Trophoblast cell (in vitro differentiated cells and primary cell): Measurements from ENCODE around the gene UBL4B.

Source experiments
- DNase-seq, 2 donors: peaks; one replicate each; pipeline ENCODE4 v3.0.0-alpha.2; 2016
- H2AFZ ChIP-seq: 2 replicates; pipeline ENCODE4 v1.6.1; 2013; ENCODE audit warnings: low read length, moderate library complexity, mild to moderate bottlenecking; ENCODE audit not compliant: insufficient read depth, poor library complexity
- H2AK5ac ChIP-seq: 2 replicates; pipeline ENCODE4 v1.6.1; 2013; ENCODE audit warnings: mild to moderate bottlenecking, low read length
- H2BK120ac ChIP-seq: 2 replicates; pipeline ENCODE4 v1.6.1; 2013; ENCODE audit warnings: low read length, mild to moderate bottlenecking, moderate library complexity; ENCODE audit not compliant: insufficient read depth, poor library complexity
- H2BK12ac ChIP-seq: 2 replicates; pipeline ENCODE4 v1.6.1; 2013; ENCODE audit warnings: mild to moderate bottlenecking, low read length, moderate library complexity
- H2BK5ac ChIP-seq: 2 replicates; pipeline ENCODE4 v1.6.1; 2013; ENCODE audit warnings: low read length, low read depth, moderate library complexity, mild to moderate bottlenecking; ENCODE audit not compliant: poor library complexity
- H3K14ac ChIP-seq: 2 replicates; pipeline ENCODE4 v1.6.1; 2013; ENCODE audit warnings: mild to moderate bottlenecking, low read length
- H3K18ac ChIP-seq: 2 replicates; pipeline ENCODE4 v1.6.1; 2013; ENCODE audit warnings: mild to moderate bottlenecking, low read length
- H3K23ac ChIP-seq: 2 replicates; pipeline ENCODE4 v1.6.1; 2013; ENCODE audit warnings: low read length
- H3K27ac ChIP-seq: 2 replicates; pipeline ENCODE4 v1.5.1; 2013; ENCODE audit warnings: low read depth, mild to moderate bottlenecking, inconsistent platforms, low read length, moderate library complexity
- H3K27me3 ChIP-seq: 2 replicates; pipeline ENCODE4 v1.6.1; 2013; ENCODE audit warnings: inconsistent platforms, mild to moderate bottlenecking, low read length, moderate library complexity; ENCODE audit not compliant: insufficient read depth
- H3K36me3 ChIP-seq, 2 experiments: 1 replicate in 1 of 2; 2 replicates in 1 of 2; pipeline ENCODE4 v1.6.1; 2013; ENCODE audit warnings: low read length in 2 of 2, mild to moderate bottlenecking in 2 of 2, moderate library complexity in 1 of 2; ENCODE audit not compliant: insufficient read depth in 2 of 2, control insufficient read depth in 1 of 2
- H3K4ac ChIP-seq: 2 replicates; pipeline ENCODE4 v1.6.1; 2013; ENCODE audit warnings: low read depth, mild to moderate bottlenecking, low read length, moderate library complexity
- H3K4me1 ChIP-seq, 2 experiments: 1 replicate in 1 of 2; 2 replicates in 1 of 2; pipeline ENCODE4 v1.6.1; 2013; ENCODE audit warnings: low read length in 2 of 2, mild to moderate bottlenecking in 2 of 2, moderate library complexity in 1 of 2; ENCODE audit not compliant: insufficient read depth in 2 of 2, control insufficient read depth in 1 of 2
- H3K4me2 ChIP-seq: 2 replicates; pipeline ENCODE4 v1.6.1; 2013; ENCODE audit warnings: inconsistent platforms, mild to moderate bottlenecking, low read length, moderate library complexity
- H3K4me3 ChIP-seq: 2 replicates; pipeline ENCODE4 v1.5.1; 2013; ENCODE audit warnings: mild to moderate bottlenecking, low read depth, low read length, inconsistent platforms
- H3K79me1 ChIP-seq: one replicate; pipeline ENCODE4 v1.6.1; 2013; ENCODE audit warnings: low read length
- H3K79me2 ChIP-seq: 2 replicates; pipeline ENCODE4 v1.6.1; 2013; ENCODE audit warnings: low read length, mild to moderate bottlenecking; ENCODE audit not compliant: control insufficient read depth, insufficient read depth, poor library complexity
- H3K9ac ChIP-seq: 2 replicates; pipeline ENCODE4 v1.6.1; 2013; ENCODE audit warnings: mild to moderate bottlenecking, low read length
- H3K9me3 ChIP-seq: 2 replicates; pipeline ENCODE4 v1.6.1; 2013; ENCODE audit warnings: low read depth, mild to moderate bottlenecking, control low read depth, inconsistent platforms, low read length; ENCODE audit not compliant: insufficient read depth
- H4K12ac ChIP-seq: 2 replicates; pipeline ENCODE4 v1.6.1; 2013; ENCODE audit warnings: low read depth, mild to moderate bottlenecking, low read length, moderate library complexity
- H4K8ac ChIP-seq: 2 replicates; pipeline ENCODE4 v1.6.1; 2013; ENCODE audit warnings: low read depth, mild to moderate bottlenecking, low read length, moderate library complexity
- H4K91ac ChIP-seq: one replicate; pipeline ENCODE4 v1.6.1; 2013; ENCODE audit warnings: low read depth, mild to moderate bottlenecking, low read length, moderate library complexity
- WGBS: extraction: QIAGEN DNeasy Blood & Tissue Kit; methylation state at CpG from one replicate; pipeline ENCODE4 v1.1.7; 2013; ENCODE audit warnings: missing lambda C conversion rate; ENCODE audit not compliant: insufficient read length, insufficient coverage; ENCODE audit errors: extremely low coverage; 5-methylcytosine and 5-hydroxymethylcytosine counted together

Gene UBL4B

GRCh38 chr1:110106013-110106941 is 6.0 kb upstream of the UBL4B start:
- H3K4ac ChIP-seq: no peak overlapping the region

GRCh38 chr1:110107867-110108469 is 4.3 kb upstream of the UBL4B start:
- H3K36me3 ChIP-seq: no peaks in the 10 kb centered on the region
- no peak overlapping the region for H3K18ac ChIP-seq
- H4K12ac ChIP-seq: no peak overlapping the region
- no peak overlapping the region for H3K23ac ChIP-seq
- H3K4ac ChIP-seq: no peak overlapping the region
- H2BK12ac ChIP-seq: no peak overlapping the region
- H3K9me3 ChIP-seq: peaks cover 3% of the 10 kb centered on the region
- WGBS: no CpG with 5 or more reads among the region's 7 CpGs
- no peak overlapping the region for H2BK5ac ChIP-seq
- no peak overlapping the region for H2BK120ac ChIP-seq
- no peak overlapping the region for H3K4me2 ChIP-seq
- no peaks in the 10 kb centered on the region for H3K79me2 ChIP-seq
- no peak overlapping the region for H3K4me3 ChIP-seq
- H3K79me1 ChIP-seq: no peaks in the 10 kb centered on the region
- H2AFZ ChIP-seq: no peak overlapping the region
- no peak overlapping the region for H3K27ac ChIP-seq
- H3K9ac ChIP-seq: no peak overlapping the region
- no peak overlapping the region for H4K8ac ChIP-seq
- H3K14ac ChIP-seq: no peak overlapping the region
- no peaks in the 10 kb centered on the region for H3K27me3 ChIP-seq
- no peak overlapping the region for H4K91ac ChIP-seq
- no peak for DNase-seq
- no peaks in the 10 kb centered on the region for H3K4me1 ChIP-seq
- H2AK5ac ChIP-seq: no peak overlapping the region

More at GRCh38 chr1:110106013-110106941, 6.0 kb upstream of the UBL4B start:
- no peaks in the 10 kb centered on the region for H3K4me1 ChIP-seq
- H3K9ac ChIP-seq: no peak overlapping the region
- no peak overlapping the region for H2AK5ac ChIP-seq
- WGBS: no CpG with 5 or more reads among the region's 8 CpGs
- no peak overlapping the region for H2BK120ac ChIP-seq
- no peaks in the 10 kb centered on the region for H3K27me3 ChIP-seq
- H3K23ac ChIP-seq: no peak overlapping the region
- no peak overlapping the region for H4K8ac ChIP-seq
- no peak overlapping the region for H3K27ac ChIP-seq
- H2BK5ac ChIP-seq: no peak overlapping the region
- no peaks in the 10 kb centered on the region for H3K36me3 ChIP-seq
- H2BK12ac ChIP-seq: no peak overlapping the region
- H4K91ac ChIP-seq: no peak overlapping the region
- H3K4me3 ChIP-seq: no peak overlapping the region
- DNase-seq: peak; percentile 48 to 75
- no peak overlapping the region for H3K18ac ChIP-seq
- H3K79me2 ChIP-seq: no peaks in the 10 kb centered on the region
- H4K12ac ChIP-seq: no peak overlapping the region
- H3K4me2 ChIP-seq: no peak overlapping the region
- no peaks in the 10 kb centered on the region for H3K79me1 ChIP-seq
- no peak overlapping the region for H3K14ac ChIP-seq
- H3K9me3 ChIP-seq: peaks cover 3% of the 10 kb centered on the region
- no peak overlapping the region for H2AFZ ChIP-seq

GRCh38 chr1:110111081-110111480 is 1.2 kb upstream of the UBL4B start:
- Histone ChIP-seq H3K36me3 (no peaks in the 10 kb centered on the region), H3K79me1 (no peaks in the 10 kb centered on the region), H4K8ac (no peak overlapping the region), H2AK5ac (no peak overlapping the region), H3K4me1 (no peaks in the 10 kb centered on the region), H3K14ac (no peak overlapping the region), H3K9me3 (no peaks in the 10 kb centered on the region), H2BK5ac (no peak overlapping the region), H2BK120ac (no peak overlapping the region), H3K79me2 (no peaks in the 10 kb centered on the region), H2BK12ac (no peak overlapping the region), H3K18ac (no peak overlapping the region), H3K27me3 (no peaks in the 10 kb centered on the region), H3K23ac (no peak overlapping the region), H3K4ac (no peak overlapping the region), H4K12ac (no peak overlapping the region), H4K91ac (no peak overlapping the region), H3K4me3 (no peak overlapping the region), H2AFZ (no peak overlapping the region), H3K4me2 (no peak overlapping the region), H3K9ac (no peak overlapping the region), H3K27ac (no peak overlapping the region)
- no peak for DNase-seq
- WGBS: no CpG with 5 or more reads among the region's 4 CpGs

GRCh38 chr1:110112656-110113055 is 413 bp downstream of the UBL4B start:
- no peaks in the 10 kb centered on the region for H3K79me2 ChIP-seq
- DNase-seq: no peak

More at GRCh38 chr1:110112656-110113055, 413 bp downstream of the UBL4B start:
- no peak overlapping the region for H4K91ac ChIP-seq
- H3K18ac ChIP-seq: no peak overlapping the region
- H3K36me3 ChIP-seq: no peaks in the 10 kb centered on the region
- no peak overlapping the region for H2AFZ ChIP-seq
- no peak overlapping the region for H3K9ac ChIP-seq
- H4K8ac ChIP-seq: no peak overlapping the region
- no peak overlapping the region for H3K27ac ChIP-seq
- H3K27me3 ChIP-seq: no peaks in the 10 kb centered on the region
- no peak overlapping the region for H3K4ac ChIP-seq
- H3K9me3 ChIP-seq: no peaks in the 10 kb centered on the region
- no peak overlapping the region for H2BK120ac ChIP-seq
- no peak overlapping the region for H3K23ac ChIP-seq
- no peak overlapping the region for H2BK5ac ChIP-seq
- H3K4me2 ChIP-seq: no peak overlapping the region
- H4K12ac ChIP-seq: no peak overlapping the region
- H2AK5ac ChIP-seq: no peak overlapping the region
- H3K14ac ChIP-seq: no peak overlapping the region
- no peaks in the 10 kb centered on the region for H3K79me1 ChIP-seq
- no peak overlapping the region for H3K4me3 ChIP-seq
- no peak overlapping the region for H2BK12ac ChIP-seq
- no CpG with 5 or more reads among the region's 9 CpGs for WGBS
- H3K4me1 ChIP-seq: peaks cover 0 to 2% of the 10 kb centered on the region in 2 experiments
